ENCODE measurements around the gene ACAD10.

DNA sequence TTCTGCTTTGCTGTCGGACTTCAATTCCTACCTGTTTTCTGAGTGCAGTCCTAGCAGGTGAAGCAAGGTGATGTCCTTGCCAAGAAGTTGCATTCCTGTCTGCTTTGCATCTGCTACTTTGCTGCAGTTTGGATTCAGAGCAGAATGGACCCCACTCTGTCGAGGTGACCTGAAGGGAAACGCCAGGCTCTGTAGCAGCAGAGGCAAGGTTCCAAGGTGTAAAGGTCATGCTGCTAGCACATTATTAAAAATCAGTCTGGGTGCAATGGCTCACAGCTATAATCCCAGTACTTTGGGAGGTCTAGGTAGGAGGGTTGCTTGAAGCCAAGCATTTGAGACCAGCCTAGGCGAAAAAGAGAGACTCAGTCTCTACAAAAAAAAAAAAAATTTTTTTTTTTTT, 63.5 kb downstream of the ACAD10 start:
- no peak for TF ChIP-seq GATA3 (IDR thresholded peaks at IDR 0.05; ENCODE audit: low read depth, low read length)
- TF ChIP-seq GATA2 (IDR thresholded peaks at IDR 0.05; ENCODE audit: low read depth, low read length): no peak
